SH-SY5Y (cell line): Measurements from ENCODE around the gene ARHGAP26.

Source experiments
- GATA2 ChIP-seq: IDR thresholded peaks from 2 replicates; pipeline ENCODE4 v1.6.1; 2011; ENCODE audit warnings: mild to moderate bottlenecking, low read depth, low read length
- GATA3 ChIP-seq: IDR thresholded peaks from 2 replicates; pipeline ENCODE4 v1.6.1; 2011; ENCODE audit warnings: low read depth, mild to moderate bottlenecking, low read length, moderate library complexity

DNA sequence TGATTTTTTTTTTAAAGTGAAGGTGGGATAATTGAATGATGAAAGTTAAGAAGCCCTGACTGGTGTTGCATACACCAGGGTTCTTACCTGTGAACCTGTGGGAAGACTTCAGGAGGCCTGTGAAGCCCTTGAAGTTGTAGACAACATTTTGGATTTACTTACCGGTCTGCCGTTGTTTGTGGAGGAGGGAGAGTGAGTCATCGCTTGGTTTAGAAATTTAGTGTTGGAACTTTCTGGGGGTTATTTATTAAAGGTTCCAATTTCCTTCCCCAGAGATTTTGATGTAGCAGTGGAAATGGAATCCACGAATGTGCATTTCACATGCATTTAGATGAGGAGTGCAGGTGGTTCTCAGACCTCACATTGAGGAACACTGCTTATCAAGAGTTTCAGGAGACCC is 49.6 kb downstream of the ARHGAP26 start:
- no peak for TF ChIP-seq GATA2
- no peak for TF ChIP-seq GATA3
